A673 (cell line): Measurements from ENCODE around the gene EPB41L4B. TPM values are rescaled to one million over a fixed set of nuclear protein-coding genes. Genes with fewer than 3 reads are reported as not detected.

ENCODE experiments used
- BruUV-seq: library from RNA; stranded (reverse); fragments of 400-500 nt; replicated peaks from 2 replicates; lab custom pipeline; 2021; lab: Mats Ljungman, UMichigan
- CTCF ChIA-PET: fragments of 300-600 bp; sonication (Branson Sonifier 250); formaldehyde crosslinking; loops from one replicate; lab custom pipeline; 2022; ENCODE audit warnings: antibody characterized with exemption; lab: Charles Lee
- POLR2A ChIA-PET: fragments of 300-600 bp; sonication (Branson Sonifier 250); formaldehyde crosslinking; loops from one replicate; lab custom pipeline; 2022; ENCODE audit warnings: antibody characterized with exemption; ENCODE audit not compliant: low non-redundant PET; lab: Charles Lee
- DNase-seq: peaks from one replicate; pipeline ENCODE4 v3.0.0-alpha.2; 2015; ENCODE audit warnings: low spot score
- H3K27ac ChIP-seq: fragments of 200-600 bp; sonication (generic); 2 replicates; pipeline ENCODE4 v1.5.1; 2016; ENCODE audit warnings: mixed run types, low read depth, mild to moderate bottlenecking, mixed read lengths, antibody characterized with exemption, low read length; ENCODE audit not compliant: poor library complexity, severe bottlenecking
- H3K27me3 ChIP-seq: fragments of 200-600 bp; sonication (generic); replicated peaks from 2 replicates; pipeline ENCODE4 v1.6.1; 2017; ENCODE audit warnings: mixed run types, low read depth, mild to moderate bottlenecking, mixed read lengths, antibody characterized with exemption, low read length; ENCODE audit not compliant: insufficient read depth, poor library complexity
- H3K36me3 ChIP-seq: fragments of 200-600 bp; sonication (generic); 2 replicates; pipeline ENCODE4 v1.6.1; 2016; ENCODE audit warnings: mixed run types, mild to moderate bottlenecking, mixed read lengths, antibody characterized with exemption, low read length; ENCODE audit not compliant: insufficient read depth, poor library complexity, severe bottlenecking
- H3K4me1 ChIP-seq: fragments of 200-600 bp; sonication (generic); 2 replicates; pipeline ENCODE4 v1.6.1; 2017; ENCODE audit warnings: mixed run types, mild to moderate bottlenecking, mixed read lengths, antibody characterized with exemption, low read length; ENCODE audit not compliant: insufficient read depth, poor library complexity, severe bottlenecking
- H3K4me3 ChIP-seq: fragments of 200-600 bp; sonication (generic); 2 replicates; pipeline ENCODE4 v1.5.1; 2016; ENCODE audit warnings: low read depth, mixed run types, mild to moderate bottlenecking, mixed read lengths, low read length; ENCODE audit not compliant: poor library complexity, severe bottlenecking
- H3K9me3 ChIP-seq: fragments of 200-600 bp; sonication (generic); 2 replicates; pipeline ENCODE4 v1.6.1; 2016; ENCODE audit warnings: mixed run types, low read depth, mild to moderate bottlenecking, mixed read lengths, antibody characterized with exemption, low read length; ENCODE audit not compliant: poor library complexity, severe bottlenecking
- CTCF ChIP-seq: fragments of 300-800, 200-600 bp; sonication (generic); conservative IDR thresholded peaks from 2 replicates; pipeline ENCODE4 v1.5.1; 2017; ENCODE audit warnings: low read depth, mild to moderate bottlenecking, antibody characterized with exemption, low read length, moderate library complexity, mixed read lengths
- EZH2 ChIP-seq: fragments of 200-600 bp; sonication (generic); IDR thresholded peaks from 2 replicates; pipeline ENCODE4 v1.6.1; 2017; ENCODE audit warnings: borderline replicate concordance, low read depth, mild to moderate bottlenecking, mixed read lengths, antibody characterized with exemption, low read length; ENCODE audit not compliant: poor library complexity, severe bottlenecking
- intact Hi-C: fragments of 100-400 bp; cut with micrococcal nuclease; formaldehyde crosslinking; loops from one replicate; pipeline ENCODE4 v1.10.0; 2022; ENCODE audit not compliant: unreplicated experiment
- total RNA-seq: library from RNA; stranded (reverse); gene quantifications from 2 replicates; pipeline ENCODE4 v1.2.3, GENCODE V29; 2021

Gene EPB41L4B
- total RNA-seq, 1 experiment from 2014 or later: not detected

DNA sequence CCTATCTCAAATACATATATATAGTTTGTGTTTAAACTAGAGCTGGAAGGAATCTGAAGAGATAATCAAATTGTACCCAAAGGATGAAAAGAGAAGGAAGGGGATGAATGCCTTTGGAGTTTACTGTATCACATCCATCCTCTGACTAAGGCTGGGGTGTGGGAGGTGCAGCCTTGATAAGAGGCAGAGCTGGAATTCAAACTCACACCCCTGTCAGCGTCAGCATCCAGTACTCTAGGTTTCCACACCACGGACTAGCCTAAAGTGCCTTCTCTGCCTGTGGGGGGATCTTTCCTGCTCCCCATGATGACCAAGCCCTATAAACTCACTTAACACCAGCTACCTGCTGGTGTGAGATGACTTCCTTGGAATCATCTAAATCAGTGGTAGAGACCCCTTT lies 48.1 kb downstream of the EPB41L4B start:
- no TSS peak for BruUV-seq
- CTCF ChIA-PET: no interaction called here
- POLR2A ChIA-PET: no interaction called here

DNA sequence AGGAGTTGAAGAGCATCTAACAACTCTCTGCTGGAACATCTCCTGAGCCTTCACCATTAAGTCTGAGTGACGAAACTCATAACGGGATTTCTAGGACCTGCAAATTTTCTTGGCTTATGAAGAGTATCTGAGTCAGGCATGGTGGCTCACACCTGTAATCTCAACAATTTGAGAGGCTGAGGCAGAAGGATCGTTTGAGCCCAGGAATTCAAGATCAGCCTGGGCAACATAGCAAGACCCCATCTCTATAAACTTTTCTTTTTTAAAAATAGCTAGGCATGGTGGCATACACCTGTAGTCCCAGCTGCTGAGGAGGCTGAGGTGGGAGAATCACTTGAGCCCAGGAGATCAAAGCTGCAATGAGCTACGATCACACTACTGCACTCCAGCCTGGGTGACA lies 48.8 kb downstream of the EPB41L4B start:
- no peak for DNase-seq
- BruUV-seq: no TSS peak
- intact Hi-C loops: no loop called here
- TF ChIP-seq CTCF: no peak
- TF ChIP-seq EZH2: no peak
- H3K4me1 ChIP-seq: no peaks in the 10 kb centered on the region
- H3K27ac ChIP-seq: no peak overlapping the region
- ChIA-PET CTCF (no interaction called here), POLR2A (no interaction called here)
- no peak overlapping the region for H3K4me3 ChIP-seq
- no peaks in the 10 kb centered on the region for H3K9me3 ChIP-seq
- no peaks in the 10 kb centered on the region for H3K27me3 ChIP-seq
- H3K36me3 ChIP-seq: no peaks in the 10 kb centered on the region

More for the DNA sequence above, 48.1 kb downstream of the EPB41L4B start:
- intact Hi-C loops: no loop called here
- no peaks in the 10 kb centered on the region for H3K36me3 ChIP-seq
- no peak overlapping the region for H3K27ac ChIP-seq
- H3K27me3 ChIP-seq: no peaks in the 10 kb centered on the region
- no peaks in the 10 kb centered on the region for H3K9me3 ChIP-seq
- DNase-seq: no peak
- no peaks in the 10 kb centered on the region for H3K4me1 ChIP-seq
- TF ChIP-seq EZH2: no peak
- TF ChIP-seq CTCF: no peak
- H3K4me3 ChIP-seq: no peak overlapping the region

DNA sequence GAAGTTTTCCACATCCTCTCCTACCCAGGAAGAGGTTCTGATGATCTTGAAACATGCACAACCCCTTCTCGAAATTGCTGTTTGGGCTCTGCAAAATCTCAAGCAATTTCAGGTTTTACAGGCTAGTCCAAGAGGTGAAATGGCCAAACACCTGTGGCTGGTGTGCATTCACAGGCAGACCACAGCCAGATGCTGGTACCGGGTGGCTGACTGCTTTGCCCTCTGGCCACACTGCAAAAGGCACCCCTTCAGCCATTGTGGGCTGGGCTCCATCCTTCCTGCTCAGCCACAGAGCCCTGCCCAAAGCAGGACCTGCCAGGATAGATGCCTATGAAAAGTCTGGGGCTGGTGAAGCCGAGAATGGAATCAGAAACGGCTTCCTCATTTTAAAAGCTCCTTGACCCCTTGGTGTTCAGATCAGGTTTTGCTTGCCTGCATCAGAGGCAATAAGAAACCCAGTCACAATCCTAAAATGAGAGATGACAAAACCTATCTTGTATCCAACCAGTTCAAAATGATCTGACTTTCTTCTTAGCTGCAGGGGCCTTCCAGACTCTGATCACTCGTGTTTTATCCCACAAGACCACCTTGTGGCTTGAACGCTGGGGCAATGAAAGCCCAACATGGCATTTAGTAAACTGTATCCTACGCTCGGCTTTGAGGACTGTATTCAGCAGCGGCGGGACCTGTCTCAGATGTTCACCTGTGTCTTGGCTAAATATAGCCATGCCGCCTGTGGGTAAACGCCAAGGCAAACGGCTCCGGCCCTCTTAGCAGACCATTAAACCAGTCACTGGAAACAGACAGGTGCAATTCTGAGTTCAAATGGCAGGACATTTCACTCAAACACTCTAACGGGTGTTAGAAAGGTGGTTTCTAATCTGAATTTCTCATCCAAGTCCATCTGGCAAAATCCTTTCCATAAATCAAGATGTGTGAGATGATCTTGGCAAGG lies 49.6 kb downstream of the EPB41L4B start:
- Histone ChIP-seq H3K27me3 (no peaks in the 10 kb centered on the region), H3K27ac (no peak overlapping the region), H3K4me3 (no peak overlapping the region), H3K9me3 (no peaks in the 10 kb centered on the region), H3K36me3 (no peaks in the 10 kb centered on the region), H3K4me1 (no peaks in the 10 kb centered on the region)
- BruUV-seq: no TSS peak
- ChIA-PET POLR2A (no interaction called here), CTCF (no interaction called here)
- TF ChIP-seq EZH2 (no peak), CTCF (no peak)
- DNase-seq: no peak
- intact Hi-C loops: no loop called here
